GM23338 (cell line): ENCODE data around the gene PDCD1. TPM values are rescaled to one million over a fixed set of nuclear protein-coding genes. Genes with fewer than 3 reads are reported as not detected.

ENCODE experiments used
- ATAC-seq: fragments of 200-7000 bp; cut with Tn5 transposase; 3 replicates; pipeline ENCODE4 v1.9.1; 2020
- DNase-seq: peaks from one replicate; pipeline ENCODE4 v3.0.0-alpha.2; 2015; ENCODE audit warnings: low spot score
- H2AFZ ChIP-seq: fragments of 200-600 bp; sonication (generic); 2 replicates; pipeline ENCODE4 v1.8.0; 2016; ENCODE audit warnings: antibody characterized with exemption, mild to moderate bottlenecking, moderate library complexity
- H3F3A ChIP-seq: fragments of 200-600 bp; sonication (generic); replicated peaks from 2 replicates; pipeline ENCODE4 v1.8.0; 2017; ENCODE audit warnings: antibody characterized with exemption, mixed run types, low read depth
- H3K27ac ChIP-seq: fragments of 200-600 bp; sonication (generic); 2 replicates; pipeline ENCODE4 v1.6.1; 2016; ENCODE audit warnings: low read depth
- H3K27me3 ChIP-seq: fragments of 200-600 bp; sonication (generic); 2 replicates; pipeline ENCODE4 v1.8.0; 2016; ENCODE audit warnings: mild to moderate bottlenecking, mixed run types, moderate library complexity; ENCODE audit not compliant: insufficient read depth
- H3K36me3 ChIP-seq: fragments of 200-600 bp; sonication (generic); 2 replicates; pipeline ENCODE4 v1.8.0; 2016; ENCODE audit warnings: mild to moderate bottlenecking; ENCODE audit not compliant: insufficient read depth
- H3K4me1 ChIP-seq: fragments of 200-600 bp; sonication (generic); 2 replicates; pipeline ENCODE4 v1.8.0; 2016; ENCODE audit warnings: mild to moderate bottlenecking, moderate library complexity; ENCODE audit not compliant: insufficient read depth
- H3K4me2 ChIP-seq: fragments of 200-600 bp; sonication (generic); 2 replicates; pipeline ENCODE4 v1.7.1; 2017; ENCODE audit warnings: mixed run types
- H3K4me3 ChIP-seq: fragments of 200-600 bp; sonication (generic); 2 replicates; pipeline ENCODE4 v1.6.1; 2016; ENCODE audit warnings: mixed run types
- H3K79me2 ChIP-seq: fragments of 200-600 bp; sonication (generic); replicated peaks from 2 replicates; pipeline ENCODE4 v1.8.0; 2017; ENCODE audit warnings: mild to moderate bottlenecking; ENCODE audit not compliant: insufficient read depth
- H3K9me2 ChIP-seq: fragments of 200-600 bp; sonication (generic); 2 replicates; pipeline ENCODE4 v1.8.0; 2017; ENCODE audit not compliant: insufficient read depth
- H4K20me1 ChIP-seq: fragments of 200-600 bp; sonication (generic); replicated peaks from 2 replicates; pipeline ENCODE4 v1.8.0; 2017; ENCODE audit warnings: mild to moderate bottlenecking; ENCODE audit not compliant: insufficient read depth
- H3K27ac Mint-ChIP-seq: 2 replicates; pipeline ENCODE4 v1.8.0; 2020; ENCODE audit warnings: inconsistent platforms, mild to moderate bottlenecking, moderate library complexity, mixed read lengths
- H3K27me3 Mint-ChIP-seq: 3 replicates; pipeline ENCODE4 v1.8.0; 2022; ENCODE audit warnings: low read depth, mild to moderate bottlenecking, moderate library complexity, mixed read lengths, inconsistent platforms; ENCODE audit not compliant: insufficient read depth, poor library complexity
- H3K36me3 Mint-ChIP-seq: 3 replicates; pipeline ENCODE4 v1.8.0; 2021; ENCODE audit warnings: low read depth, mild to moderate bottlenecking, inconsistent platforms, moderate library complexity, mixed read lengths
- H3K4me1 Mint-ChIP-seq: 3 replicates; pipeline ENCODE4 v1.8.0; 2020; ENCODE audit warnings: mild to moderate bottlenecking, inconsistent platforms, mixed read lengths
- H3K4me3 Mint-ChIP-seq: 3 replicates; pipeline ENCODE4 v1.8.0; 2021; ENCODE audit warnings: moderate library complexity, mild to moderate bottlenecking, inconsistent platforms, mixed read lengths
- H3K9me3 Mint-ChIP-seq: 3 replicates; pipeline ENCODE4 v1.8.0; 2020; ENCODE audit warnings: moderate library complexity, mild to moderate bottlenecking, inconsistent platforms, mixed read lengths
- CREB1 ChIP-seq: fragments of 250-450 bp; sonication (Bioruptor Pico); IDR thresholded peaks from 2 replicates; pipeline ENCODE4 v1.5.0; 2020; ENCODE audit warnings: low read depth, mild to moderate bottlenecking, moderate library complexity
- CTCF ChIP-seq, 2 experiments: fragments of 200-600 bp in 1 of 2; sonication (generic) in 1 of 2; conservative IDR thresholded peaks; 2 replicates each; pipeline versions ENCODE4 v1.5.1 to v1.6.1; 2016 to 2017; ENCODE audit warnings: antibody characterized with exemption in 2 of 2, low read depth in 2 of 2, mild to moderate bottlenecking in 2 of 2, moderate library complexity in 1 of 2
- ETS1 ChIP-seq: IDR thresholded peaks from 2 replicates; pipeline ENCODE4 v1.6.1; 2016; ENCODE audit warnings: antibody characterized with exemption
- EZH2 ChIP-seq: fragments of 200-600 bp; sonication (generic); IDR thresholded peaks from one replicate; pipeline ENCODE4 v1.8.0; 2017; ENCODE audit warnings: antibody characterized with exemption, mild to moderate bottlenecking, low read depth; ENCODE audit not compliant: unreplicated experiment
- EZH2phosphoT487 ChIP-seq: fragments of 200-600 bp; sonication (generic); IDR thresholded peaks from one replicate; pipeline ENCODE4 v1.8.1; 2018; ENCODE audit warnings: antibody characterized with exemption; ENCODE audit not compliant: unreplicated experiment
- JUNB ChIP-seq: IDR thresholded peaks from one replicate; pipeline ENCODE4 v1.6.1; 2016; ENCODE audit warnings: antibody characterized with exemption; ENCODE audit not compliant: unreplicated experiment
- NANOG ChIP-seq: IDR thresholded peaks from 2 replicates; pipeline ENCODE4 v1.6.1; 2016; ENCODE audit warnings: antibody characterized with exemption, borderline replicate concordance
- REST ChIP-seq: IDR thresholded peaks from one replicate; pipeline ENCODE4 v1.6.1; 2018; ENCODE audit warnings: antibody characterized with exemption; ENCODE audit not compliant: unreplicated experiment
- STAT1 ChIP-seq: IDR thresholded peaks from one replicate; pipeline ENCODE4 v1.6.1; 2016; ENCODE audit warnings: antibody characterized with exemption; ENCODE audit not compliant: unreplicated experiment
- ZNF114 ChIP-seq: fragments of 250-450 bp; sonication (Bioruptor Pico); IDR thresholded peaks from 2 replicates; pipeline ENCODE4 v1.5.0; 2020; ENCODE audit warnings: mild to moderate bottlenecking, moderate library complexity
- polyA plus RNA-seq: library from polyadenylated mRNA; unstranded; fragments of >200 nt; fragmentation: Nextera tagmentation; extraction: Ambion mirVana; gene quantifications from 2 replicates; pipeline ENCODE4 v1.2.1, GENCODE V29; 2016
- total RNA-seq: library from RNA; depleted of rRNA; stranded (reverse); fragments of >200 nt; shearing (Covaris generic); gene quantifications from 2 replicates; pipeline ENCODE4 v1.2.3, GENCODE V29; 2014

PDCD1 gene
- total and polyA plus RNA-seq, 2 experiments from 2014 or later: 0.34 to 0.38 TPM

GRCh38 chr2:241811201-241811951, 47.3 kb downstream of the PDCD1 start (continued):
- TF ChIP-seq CTCF (conservative IDR thresholded peaks at IDR 0.05; ENCODE audit: low read depth in 2 of 2): no peak
- no peak for TF ChIP-seq CREB1 (CRISPR knock-in tag)
- no peak for TF ChIP-seq STAT1
- TF ChIP-seq REST: no peak
- TF ChIP-seq NANOG: no peak
- no peak for TF ChIP-seq ZNF114
- no peak for TF ChIP-seq EZH2phosphoT487
- TF ChIP-seq EZH2: no peak
- TF ChIP-seq ETS1: no peak
- TF ChIP-seq JUNB: no peak

DNA sequence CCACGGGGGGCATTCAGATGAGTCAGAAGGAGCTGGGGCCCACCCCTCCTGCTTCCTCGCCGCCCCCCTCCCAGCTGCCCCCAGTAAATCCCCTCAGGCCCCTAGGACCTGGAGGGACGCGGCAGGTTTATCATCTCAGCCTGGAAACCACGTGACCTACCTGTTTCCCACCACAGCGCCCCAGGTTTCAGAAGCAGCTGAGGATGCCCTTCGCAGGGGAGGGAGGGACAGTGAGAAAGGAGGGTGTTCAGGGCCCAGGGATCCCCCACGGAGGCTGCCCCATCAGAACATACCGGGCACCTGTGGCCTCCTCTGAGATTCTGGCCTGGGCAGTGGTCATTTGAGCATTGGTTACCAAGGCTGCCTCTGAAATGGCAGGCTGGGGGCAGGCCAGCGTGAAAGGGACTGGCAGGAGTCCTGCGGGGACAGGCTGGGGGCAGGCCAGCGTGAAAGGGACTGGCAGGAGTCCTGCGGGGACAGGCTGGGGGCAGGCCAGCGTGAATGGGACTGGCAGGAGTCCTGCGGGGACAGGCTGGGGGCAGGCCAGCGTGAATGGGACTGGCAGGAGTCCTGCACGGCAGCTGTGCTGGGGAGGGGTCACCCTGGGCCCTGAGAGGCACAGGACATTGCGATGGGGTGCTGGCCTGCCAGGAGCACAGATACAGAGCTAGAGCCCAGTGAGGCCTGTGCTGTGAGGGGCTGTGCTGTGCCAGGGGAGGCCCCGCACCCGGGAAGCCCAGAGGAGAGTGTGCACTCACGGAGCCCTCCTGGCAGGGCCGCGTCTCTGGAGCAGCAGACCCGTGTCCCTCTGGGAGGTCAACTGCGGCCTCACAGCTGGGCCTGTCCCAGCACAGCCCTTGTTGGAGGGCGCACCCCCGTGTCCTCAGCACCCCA, 48.1 kb downstream of the PDCD1 start:
- Histone ChIP-seq H2AFZ (no peak overlapping the region), H3K36me3 (no peaks in the 10 kb centered on the region), H3K27me3 (no peaks in the 10 kb centered on the region), H3K9me2 (no peaks in the 10 kb centered on the region), H4K20me1 (no peaks in the 10 kb centered on the region), H3K27ac (no peak overlapping the region), H3F3A (peaks cover 11% of the 10 kb centered on the region; the same call in 1 of the 2 replicates), H3K79me2 (no peaks in the 10 kb centered on the region), H3K4me2 (no peak overlapping the region), H3K4me3 (no peak overlapping the region), H3K4me1 (0 out of 2 replicates have a peak, but pooled peaks cover 6% of the 10 kb centered on the region)
- H3K27ac Mint-ChIP-seq: no peak overlapping the region
- DNase-seq (no peak), ATAC-seq (no peak; the same call in 2 of the 3 replicates)
- H3K9me3 Mint-ChIP-seq: no peaks in the 10 kb centered on the region
- peaks cover 16% of the 10 kb centered on the region for H3K27me3 Mint-ChIP-seq
- no peak overlapping the region for H3K4me3 Mint-ChIP-seq
- peaks cover 14% of the 10 kb centered on the region for H3K4me1 Mint-ChIP-seq
- H3K36me3 Mint-ChIP-seq: no peaks in the 10 kb centered on the region; the same call in 2 of the 3 replicates
- TF ChIP-seq CREB1 (CRISPR knock-in tag) (no peak), CTCF (conservative IDR thresholded peaks at IDR 0.05; ENCODE audit: low read depth in 2 of 2) (no peak), EZH2phosphoT487 (no peak), ZNF114 (no peak), EZH2 (no peak)
